Keratinocyte (primary cell): ENCODE measurements around the gene ABL2.

Source experiments
- CTCF ChIP-seq, 3 experiments: IDR thresholded peaks in 1 of 3; conservative IDR thresholded peaks in 1 of 3; optimal IDR thresholded peaks in 1 of 3; 2 replicates in 2 of 3; 3 replicates in 1 of 3; pipeline versions ENCODE3 to v1.5.1; 2011; ENCODE audit warnings: low read length in 3 of 3, mild to moderate bottlenecking in 3 of 3, moderate library complexity in 2 of 3, control low read depth in 1 of 3, inconsistent platforms in 1 of 3; ENCODE audit not compliant: insufficient read depth in 2 of 3; ENCODE audit errors: extremely low read depth in 1 of 3
- EZH2 ChIP-seq: IDR thresholded peaks from one replicate; pipeline ENCODE4 v1.6.1; 2012; ENCODE audit warnings: inconsistent platforms, mild to moderate bottlenecking, low read length, moderate library complexity

GRCh38 chr1:179077396-179077795, 152.1 kb downstream of the ABL2 start:
- TF ChIP-seq EZH2 (no peak), CTCF (optimal IDR thresholded peaks at IDR 0.05 in 1 of 3, IDR thresholded peaks at IDR 0.05 in 1 of 3, conservative IDR thresholded peaks at IDR 0.05 in 1 of 3; ENCODE audit: extremely low read depth in 1 of 3, insufficient read depth in 2 of 3, low read length in 3 of 3) (no peak)
